HS-5 (cell line): ENCODE results near the gene PARD6B.

Experiments
- DNase-seq: peaks from one replicate; pipeline ENCODE4 v3.0.0-alpha.2; 2012; ENCODE audit warnings: low read depth

PARD6B gene

GRCh38 chr20:50724112-50724725 is 7.2 kb upstream of the PARD6B start:
- no peak for DNase-seq

GRCh38 chr20:50724851-50725723 is 6.3 kb upstream of the PARD6B start:
- DNase-seq = peak; percentile 100

DNA sequence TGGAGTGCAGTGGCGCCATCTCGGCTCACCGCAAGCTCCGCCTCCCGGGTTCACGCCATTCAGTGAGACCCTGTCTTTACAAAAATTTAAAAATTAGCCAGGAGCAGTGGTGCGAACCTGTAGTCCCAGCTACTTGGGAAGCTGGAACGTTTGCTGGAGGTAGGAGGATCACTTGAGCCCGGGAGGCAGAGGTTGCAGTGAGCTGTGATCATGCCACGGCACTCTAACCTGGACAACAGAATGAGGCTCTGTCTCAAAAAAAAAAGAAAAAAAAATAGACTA is 5.7 kb upstream of the PARD6B start:
- DNase-seq = no peak

GRCh38 chr20:50726955-50727791 is 4.2 kb upstream of the PARD6B start:
- DNase-seq = no peak

GRCh38 chr20:50727792-50728485 is 3.4 kb upstream of the PARD6B start:
- no peak for DNase-seq

GRCh38 chr20:50728486-50728980 is 2.8 kb upstream of the PARD6B start:
- no peak for DNase-seq

DNA sequence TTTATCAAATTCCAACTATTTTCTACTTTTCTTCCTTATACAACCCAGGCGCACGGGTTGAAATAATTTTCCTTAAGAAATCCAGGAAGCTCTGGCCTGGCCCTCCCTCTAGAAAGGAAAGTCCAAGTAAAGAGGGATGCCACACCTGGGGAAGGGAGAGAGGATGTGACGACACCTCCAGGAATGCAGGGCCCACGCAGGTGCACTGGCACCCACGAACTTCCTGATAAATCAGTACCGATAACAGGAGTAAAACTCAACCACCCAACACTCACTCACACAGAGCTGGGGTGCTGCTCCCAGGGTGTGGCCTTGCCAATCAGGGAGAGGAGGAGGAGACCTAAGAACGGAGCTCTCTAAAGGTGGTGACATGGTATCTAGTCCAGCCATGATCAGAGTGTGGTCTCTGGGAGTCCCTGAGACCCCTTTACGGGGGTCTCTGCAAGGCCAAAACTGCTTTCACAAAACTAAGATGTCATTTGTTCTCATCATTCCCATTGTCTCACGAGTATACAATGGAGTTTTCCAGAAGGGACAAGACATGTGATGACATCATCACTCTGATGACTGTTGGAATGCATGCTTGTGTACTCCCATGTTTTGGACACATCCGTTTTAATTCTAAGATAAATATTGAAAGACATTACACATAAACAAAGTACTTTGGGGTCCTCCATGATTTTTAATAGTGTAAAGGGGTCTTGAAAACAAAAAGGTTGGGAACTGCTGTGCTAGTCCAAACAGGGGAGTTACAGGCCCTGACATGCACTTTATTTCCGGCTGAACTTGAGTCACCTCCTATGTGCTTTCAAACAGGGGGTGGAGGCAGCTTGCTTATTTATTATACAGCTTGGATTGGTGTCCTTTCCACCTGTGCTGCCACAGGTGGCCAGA is 2.2 kb upstream of the PARD6B start:
- DNase-seq = peak; percentile 63

DNA sequence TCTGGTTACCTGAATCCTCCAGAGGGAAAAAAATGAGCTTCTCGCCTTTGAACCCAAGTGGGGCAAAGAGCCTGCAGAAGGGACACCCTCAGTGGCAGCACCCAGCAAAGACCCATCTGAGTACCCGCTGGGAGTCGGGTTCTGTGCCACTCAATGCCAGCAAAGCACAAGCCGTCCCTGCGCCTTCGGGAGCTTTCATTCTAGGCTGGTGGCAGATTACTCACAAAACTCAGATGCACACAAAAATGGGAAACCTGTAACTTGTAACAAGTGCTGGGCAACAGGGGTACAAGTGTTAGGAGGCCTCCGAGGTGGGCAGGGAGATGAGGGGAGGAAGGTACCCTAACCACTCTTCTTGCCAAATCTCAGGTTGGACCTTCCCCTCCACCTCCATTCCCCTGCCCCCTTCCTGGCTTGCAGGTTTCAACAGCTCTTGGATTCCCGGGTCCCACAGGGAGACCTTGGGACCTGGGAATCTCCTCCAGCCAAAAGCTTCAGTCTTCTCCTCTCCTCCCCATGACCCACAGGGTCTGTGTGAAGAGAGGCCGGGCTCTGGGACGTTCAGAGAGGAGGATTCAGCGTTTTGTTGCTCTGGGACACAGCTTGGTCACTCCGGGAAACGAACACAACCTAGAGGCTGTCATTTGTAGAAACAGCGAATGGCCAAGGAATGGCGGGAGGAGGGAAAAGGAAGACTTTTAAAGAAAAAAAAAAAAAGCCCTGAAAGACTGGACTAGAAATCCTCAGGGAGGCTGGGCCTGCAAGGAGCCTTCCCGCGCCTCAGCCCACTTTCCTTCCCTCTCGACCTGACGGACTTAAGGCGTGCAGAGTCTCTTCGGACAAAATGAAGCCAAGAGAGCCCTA is 1.2 kb upstream of the PARD6B start:
- peak; percentile 68 for DNase-seq

DNA sequence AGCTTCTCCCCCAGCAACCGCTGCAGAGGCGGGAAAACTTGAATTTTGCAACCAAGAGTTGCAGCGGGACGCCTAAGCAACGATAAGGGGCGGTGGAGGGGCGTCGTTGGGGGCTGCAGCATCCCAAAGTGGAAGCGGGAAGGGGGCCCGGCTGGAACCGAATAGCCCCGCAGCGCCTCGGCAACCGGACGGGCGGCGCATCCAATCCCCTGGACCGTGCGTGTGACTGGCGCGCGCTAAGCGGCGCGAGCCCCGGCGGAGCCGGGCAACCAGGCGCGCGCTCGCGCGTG is 670 bp upstream of the PARD6B start:
- DNase-seq = no peak

GRCh38 chr20:50731930-50732690 is 730 bp downstream of the PARD6B start:
- no peak for DNase-seq

DNA sequence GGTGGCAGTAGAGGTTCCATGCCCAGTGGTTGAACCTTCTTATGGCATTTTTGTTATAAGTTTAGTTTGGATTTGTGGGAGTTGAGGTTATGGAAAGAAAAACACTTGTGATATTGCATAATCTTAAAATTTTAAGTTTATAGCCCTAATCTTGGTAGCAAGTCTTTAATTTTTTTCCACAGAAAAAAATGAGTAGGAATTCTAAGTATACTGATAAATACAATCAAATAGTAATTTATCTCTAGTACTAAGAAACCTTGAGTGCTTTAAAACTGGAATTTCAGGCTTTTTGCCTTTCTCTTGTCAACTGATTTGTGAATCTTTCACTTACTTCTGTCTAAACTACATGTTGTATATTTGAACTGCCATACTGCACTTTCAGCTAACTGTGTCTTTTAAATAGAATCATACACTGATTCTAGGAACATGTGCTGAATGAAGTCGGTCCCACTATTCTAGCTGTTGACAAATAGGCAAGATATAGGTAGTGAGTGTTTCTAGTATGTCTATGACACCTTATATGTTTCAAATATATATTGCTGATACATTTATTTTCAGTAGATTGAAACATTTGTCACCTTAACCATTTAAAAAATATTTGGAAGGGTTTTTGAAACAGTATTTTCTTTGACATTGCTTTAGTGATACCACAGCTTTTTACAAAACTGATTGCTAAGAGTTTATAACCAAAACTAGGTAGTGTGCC is 2.4 kb downstream of the PARD6B start:
- DNase-seq = no peak

GRCh38 chr20:50734730-50735679 is 3.6 kb downstream of the PARD6B start:
- no peak for DNase-seq

GRCh38 chr20:50735813-50736212 is 4.4 kb downstream of the PARD6B start:
- DNase-seq = peak; percentile 61

DNA sequence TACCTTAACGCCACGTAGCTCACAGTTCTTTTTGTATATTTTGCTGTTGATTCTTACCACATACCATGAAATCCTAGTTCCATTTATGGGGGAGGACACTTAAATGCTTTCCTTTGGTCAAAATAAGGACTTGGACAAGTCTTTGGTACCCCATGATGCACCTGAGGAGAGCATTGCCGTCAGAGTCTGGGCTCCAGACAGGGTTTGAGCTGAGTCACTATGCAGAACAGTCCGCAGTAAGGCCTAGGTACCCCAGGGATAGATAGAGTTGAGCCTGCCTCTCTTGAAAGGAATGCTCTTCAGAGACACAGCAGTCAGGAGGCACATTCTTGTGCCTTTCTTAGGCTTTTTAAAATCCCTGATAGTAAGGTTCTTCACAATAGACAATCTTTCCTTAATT is 6.0 kb downstream of the PARD6B start:
- DNase-seq = no peak

GRCh38 chr20:50743087-50743486 is 11.7 kb downstream of the PARD6B start:
- DNase-seq = no peak

DNA sequence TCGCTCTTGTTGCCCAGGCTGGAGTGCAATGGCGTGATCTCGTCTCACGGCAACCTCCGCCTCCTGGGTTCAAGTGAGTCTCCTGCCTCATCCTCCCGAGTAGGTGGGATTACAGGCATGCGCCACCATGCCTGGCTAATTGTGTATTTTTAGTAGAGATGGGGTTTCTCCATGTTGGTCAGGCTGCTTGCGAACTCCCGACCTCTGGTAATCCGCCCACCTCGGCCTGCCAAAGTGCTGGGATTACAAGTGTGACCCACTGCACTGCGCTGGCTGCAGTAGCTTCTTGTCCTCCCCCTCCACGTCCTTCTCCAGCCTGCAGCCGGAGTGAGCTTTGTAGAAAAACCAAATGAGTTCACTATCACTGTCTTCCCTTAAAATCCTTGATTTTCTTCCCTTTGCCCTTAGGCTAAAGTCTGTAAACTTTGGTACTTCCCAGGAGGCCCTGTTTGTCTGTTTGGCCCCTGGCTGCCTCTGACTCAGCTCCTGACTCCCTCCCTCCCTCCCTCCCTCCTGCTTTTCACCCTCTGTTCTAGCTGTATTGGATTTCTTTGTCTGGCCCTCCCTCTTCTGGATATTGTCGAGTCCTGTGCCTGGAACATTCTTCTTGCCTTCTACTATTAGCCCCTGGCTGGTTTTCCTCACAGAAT is 12.9 kb downstream of the PARD6B start:
- DNase-seq = peak; percentile 98

DNA sequence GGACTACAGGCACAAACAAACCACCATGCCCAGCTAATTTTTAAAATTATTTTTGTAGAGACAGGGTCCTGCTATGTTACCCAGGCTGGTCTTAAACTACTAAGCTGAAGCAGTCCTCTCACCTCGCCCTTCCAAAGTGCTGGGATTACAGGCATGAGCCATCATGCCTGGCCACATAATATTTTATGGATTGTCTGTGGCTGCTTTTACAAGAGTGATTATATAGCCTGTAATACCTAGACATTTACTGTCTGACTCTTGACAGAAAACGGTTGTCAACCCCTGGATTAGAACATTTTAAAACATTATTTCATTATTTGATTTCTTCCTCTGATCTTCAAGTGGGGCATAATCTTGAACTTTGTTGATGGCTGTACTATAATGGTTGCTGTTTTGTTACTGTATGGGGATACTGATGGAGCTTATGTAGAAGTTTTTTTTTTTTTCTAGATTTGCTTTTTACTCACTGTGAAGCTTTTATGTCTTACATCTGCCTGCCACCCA is 14.3 kb downstream of the PARD6B start:
- no peak for DNase-seq
